ENCODE measurements around the gene SUN1. TPM values are rescaled to one million over a fixed set of nuclear protein-coding genes. Genes with fewer than 3 reads are reported as not detected.
"Not testable (repeated sequence)": the region's sequence is repeated elsewhere in the genome, so short reads cannot be mapped to it uniquely, and the experiment has no call there.

The SUN1 gene
- total RNA-seq, 6 experiments from 2014 or later: 51.0 to 69.8 (median 61.2) TPM

GRCh38 chr7:844514-844913 lies 12.2 kb downstream of the SUN1 start:
- no peak for TF ChIP-seq CTCF (IDR thresholded peaks at IDR 0.05)
- no peak overlapping the region for H3K4me3 Mint-ChIP-seq
- DNase-seq: no peak
- no peak overlapping the region for H3K27ac Mint-ChIP-seq
- H3K36me3 Mint-ChIP-seq (ENCODE audit: low read depth): peaks cover 28% of the 10 kb centered on the region
- no peaks in the 10 kb centered on the region for H3K4me1 Mint-ChIP-seq (ENCODE audit: low read depth)
- H3K27me3 Mint-ChIP-seq (ENCODE audit: insufficient read depth): no peaks in the 10 kb centered on the region; the same call in 1 of the 2 replicates
- no peaks in the 10 kb centered on the region; the same call in 1 of the 2 replicates for H3K9me3 Mint-ChIP-seq

- DNase-seq: no peak
- Mint-ChIP-seq H3K4me1 (ENCODE audit: low read depth) (no peaks in the 10 kb centered on the region), H3K27me3 (ENCODE audit: insufficient read depth) (no peaks in the 10 kb centered on the region; the same call in 1 of the 2 replicates), H3K4me3 (no peak overlapping the region), H3K36me3 (ENCODE audit: low read depth) (peaks cover 27% of the 10 kb centered on the region), H3K27ac (no peak overlapping the region), H3K9me3 (no peaks in the 10 kb centered on the region; the same call in 1 of the 2 replicates)
- no peak for TF ChIP-seq CTCF (IDR thresholded peaks at IDR 0.05)
Measured at GRCh38 chr7:845091-845490, 12.8 kb downstream of the SUN1 start.

GRCh38 chr7:845731-846130 lies 13.5 kb downstream of the SUN1 start:
- Mint-ChIP-seq H3K4me3 (no peak overlapping the region), H3K27ac (no peak overlapping the region), H3K36me3 (ENCODE audit: low read depth) (peaks cover 26% of the 10 kb centered on the region), H3K27me3 (ENCODE audit: insufficient read depth) (no peaks in the 10 kb centered on the region; the same call in 1 of the 2 replicates), H3K9me3 (no peaks in the 10 kb centered on the region; the same call in 1 of the 2 replicates), H3K4me1 (ENCODE audit: low read depth) (no peaks in the 10 kb centered on the region)
- no peak for DNase-seq
- no peak for TF ChIP-seq CTCF (IDR thresholded peaks at IDR 0.05)

- DNase-seq; H3K27ac Mint-ChIP-seq; H3K4me1 Mint-ChIP-seq (ENCODE audit: low read depth); H3K4me3 Mint-ChIP-seq; H3K9me3 Mint-ChIP-seq; H3K27me3 Mint-ChIP-seq (ENCODE audit: insufficient read depth): not testable (repeated sequence)
- H3K36me3 Mint-ChIP-seq (ENCODE audit: low read depth): peaks cover 26% of the 10 kb centered on the region
Measured at GRCh38 chr7:846958-847650, 14.8 kb downstream of the SUN1 start.

- not testable (repeated sequence) for H3K27ac Mint-ChIP-seq; H3K9me3 Mint-ChIP-seq; H3K27me3 Mint-ChIP-seq (ENCODE audit: insufficient read depth); DNase-seq; H3K4me1 Mint-ChIP-seq (ENCODE audit: low read depth); H3K4me3 Mint-ChIP-seq
- H3K36me3 Mint-ChIP-seq (ENCODE audit: low read depth): peaks cover 30% of the 10 kb centered on the region
Measured at GRCh38 chr7:847728-848127, 15.5 kb downstream of the SUN1 start.

- no peak for TF ChIP-seq CTCF (IDR thresholded peaks at IDR 0.05)
- H3K27ac Mint-ChIP-seq: no peak overlapping the region
- no peaks in the 10 kb centered on the region for H3K4me1 Mint-ChIP-seq (ENCODE audit: low read depth)
- no peaks in the 10 kb centered on the region; the same call in 1 of the 2 replicates for H3K27me3 Mint-ChIP-seq (ENCODE audit: insufficient read depth)
- peaks cover 36% of the 10 kb centered on the region for H3K36me3 Mint-ChIP-seq (ENCODE audit: low read depth)
- no peak overlapping the region for H3K4me3 Mint-ChIP-seq
- no peaks in the 10 kb centered on the region; the same call in 1 of the 2 replicates for H3K9me3 Mint-ChIP-seq
- DNase-seq: no peak
Measured at GRCh38 chr7:849145-849544, 16.9 kb downstream of the SUN1 start.
